ENCODE measurements around the gene SCG5.

- no peak for TF ChIP-seq CREB5 (CRISPR knock-in tag; IDR thresholded peaks at IDR 0.05; ENCODE audit: low read depth)
- no peak for TF ChIP-seq CSDC2 (CRISPR knock-in tag; IDR thresholded peaks at IDR 0.05)
- no peak for TF ChIP-seq RARB (CRISPR knock-in tag; IDR thresholded peaks at IDR 0.05)
- no peak for TF ChIP-seq POU6F1 (CRISPR knock-in tag; IDR thresholded peaks at IDR 0.05; ENCODE audit: borderline replicate concordance, low read depth)
- TF ChIP-seq ZNF8 (CRISPR knock-in tag; IDR thresholded peaks at IDR 0.05) = no peak
- TF ChIP-seq OSR1 (CRISPR knock-in tag; IDR thresholded peaks at IDR 0.05) = no peak
- no peak for TF ChIP-seq SNAI2 (CRISPR knock-in tag; IDR thresholded peaks at IDR 0.05)
- no peak for TF ChIP-seq PATZ1 (CRISPR knock-in tag; IDR thresholded peaks at IDR 0.05; ENCODE audit: borderline replicate concordance)
- no peak for TF ChIP-seq ESRRG (CRISPR knock-in tag; IDR thresholded peaks at IDR 0.05)
These were observed 33.2 kb downstream of the SCG5 start for GRCh38 chr15:32674681-32675080.

All from SK-N-SH treated with all-trans-retinoic acid at 6 μM for 48 hours (cell line).